G401 (cell line): ENCODE results near the gene TIMM22. TPM values are rescaled to one million over a fixed set of nuclear protein-coding genes. Genes with fewer than 3 reads are reported as not detected.
"Not testable (repeated sequence)": the region's sequence is repeated elsewhere in the genome, so short reads cannot be mapped to it uniquely, and the experiment has no call there.

Source experiments
- DNase-seq: peaks from one replicate; pipeline ENCODE4 v3.0.0-alpha.2; 2015; ENCODE audit warnings: low spot score
- in situ Hi-C: cut with HindIII; loops from 2 replicates; pipeline ENCODE4 v1.10.0; 2016; ENCODE audit warnings: low sequenced_read_pairs, mixed read lengths
- total RNA-seq: library from RNA; depleted of rRNA; stranded (reverse); fragments of >200 nt; shearing (Covaris generic); gene quantifications from 2 replicates; pipeline ENCODE4 v1.2.3, GENCODE V29; 2014

TIMM22 gene
- total RNA-seq, 1 experiment from 2014 or later, result 25.9 TPM

DNA sequence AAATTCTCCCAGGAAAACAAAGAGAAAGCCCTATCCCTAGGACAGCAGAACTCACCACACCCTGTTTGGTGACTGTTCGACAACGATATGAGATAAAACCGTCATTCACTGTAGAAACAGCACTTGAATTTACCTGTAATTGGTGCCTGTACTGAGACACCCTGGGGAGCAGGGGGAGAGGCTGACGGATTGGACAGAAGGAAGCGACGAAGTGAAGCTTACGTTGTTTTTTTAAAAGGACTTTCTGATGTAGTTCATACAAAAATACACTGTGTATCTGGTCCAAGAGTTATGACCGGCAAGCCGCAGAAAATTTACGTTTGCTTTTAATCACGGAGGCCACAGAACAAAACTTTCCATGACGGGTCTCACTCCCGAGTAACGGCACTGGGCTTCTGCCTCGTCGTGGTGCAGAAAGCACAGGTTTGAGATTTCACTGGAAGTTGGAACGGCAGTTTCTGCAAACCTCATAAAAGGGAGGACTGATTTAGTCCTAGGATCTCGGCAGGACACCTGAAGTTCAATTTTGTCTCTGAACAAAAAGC lies 27.0 kb upstream of the TIMM22 start:
- DNase-seq, result no peak
- in situ Hi-C loops, result no loop called here

DNA sequence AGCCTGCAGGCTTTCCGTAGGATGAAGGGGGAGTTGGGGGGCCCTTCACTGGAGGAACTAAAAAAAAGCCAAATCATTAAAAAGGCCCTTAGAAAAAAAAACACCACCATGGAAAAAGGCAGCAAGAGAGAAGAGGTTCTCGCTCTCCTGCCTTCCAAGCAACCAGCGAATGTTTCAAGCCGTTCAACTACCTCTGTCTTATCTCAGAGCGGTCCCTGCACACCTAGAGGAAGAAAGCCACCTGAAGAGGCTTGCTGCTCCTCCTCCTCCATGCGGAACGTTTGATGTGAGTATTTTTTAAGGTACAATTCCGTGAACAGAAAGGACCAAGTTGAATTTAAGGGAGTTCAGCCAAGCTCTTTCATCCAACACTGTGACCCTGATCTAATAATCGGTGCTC lies 26.6 kb upstream of the TIMM22 start:
- no peak for DNase-seq
- in situ Hi-C loops, result no loop called here

DNA sequence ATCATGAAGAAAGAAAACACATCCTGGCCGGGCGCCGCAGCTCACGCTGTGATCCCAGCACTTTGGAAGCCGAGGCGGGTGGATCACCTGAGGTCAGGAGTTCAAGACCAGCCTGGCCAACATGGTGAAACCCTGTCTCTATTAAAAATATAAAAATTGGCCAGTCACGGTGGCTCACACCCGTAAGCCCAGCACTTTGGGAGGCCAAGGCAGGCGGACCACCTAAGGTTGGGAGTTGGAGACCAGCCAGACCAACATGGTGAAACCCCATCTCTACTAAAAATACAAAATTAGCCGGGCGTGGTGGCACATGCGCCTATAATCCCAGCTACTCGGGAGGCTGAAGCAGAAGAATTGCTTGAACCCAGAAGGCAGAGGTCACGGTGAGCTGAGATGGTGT lies 25.1 kb upstream of the TIMM22 start:
- in situ Hi-C loops, DNase-seq: not testable (repeated sequence)

DNA sequence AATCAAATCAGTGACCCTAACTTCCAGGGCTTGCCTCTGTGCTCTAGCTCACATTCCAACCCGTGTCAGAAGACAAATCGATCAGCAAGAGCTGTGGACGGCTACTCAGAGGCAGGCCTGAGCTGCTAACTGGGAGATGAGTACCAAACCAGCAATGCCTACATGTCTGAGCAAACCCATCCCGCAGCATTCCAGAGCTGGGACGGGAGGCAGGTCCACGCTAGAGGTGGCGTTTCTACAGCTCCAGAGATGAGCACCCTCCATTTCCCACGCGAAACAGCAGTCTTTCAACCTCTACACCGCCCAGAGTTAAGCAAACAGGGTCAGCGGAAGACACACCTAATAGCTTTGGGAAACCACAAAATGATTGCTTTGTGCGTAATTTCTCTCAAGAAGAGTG lies 23.9 kb upstream of the TIMM22 start:
- in situ Hi-C loops, result no loop called here

DNA sequence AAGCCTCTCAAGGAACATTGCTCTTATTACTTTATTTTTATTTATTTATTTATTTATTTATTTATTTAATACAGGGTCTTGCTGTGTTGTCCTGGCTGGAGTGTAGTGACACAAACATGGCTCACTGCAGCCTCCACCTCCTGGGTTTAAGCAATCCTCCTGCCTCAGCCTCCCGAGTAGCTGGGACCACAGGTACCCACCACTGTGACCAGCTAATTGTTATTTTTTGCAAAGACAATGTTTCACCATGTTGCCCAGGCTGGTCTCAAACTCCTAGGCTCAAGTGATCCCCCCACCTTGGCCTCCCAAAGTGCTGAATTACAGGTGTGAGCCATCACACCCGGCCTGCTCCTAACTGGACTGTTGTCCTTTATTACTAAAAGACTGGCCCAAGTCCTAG lies 22.2 kb upstream of the TIMM22 start:
- DNase-seq, result not testable (repeated sequence)
- in situ Hi-C loops, result loop anchor here (25.0 kb wide), 1 partner anchor 212 kb away; the partner anchor contains the start of gene GEMIN4

More for the DNA sequence above, 23.9 kb upstream of the TIMM22 start:
- no peak for DNase-seq

DNA sequence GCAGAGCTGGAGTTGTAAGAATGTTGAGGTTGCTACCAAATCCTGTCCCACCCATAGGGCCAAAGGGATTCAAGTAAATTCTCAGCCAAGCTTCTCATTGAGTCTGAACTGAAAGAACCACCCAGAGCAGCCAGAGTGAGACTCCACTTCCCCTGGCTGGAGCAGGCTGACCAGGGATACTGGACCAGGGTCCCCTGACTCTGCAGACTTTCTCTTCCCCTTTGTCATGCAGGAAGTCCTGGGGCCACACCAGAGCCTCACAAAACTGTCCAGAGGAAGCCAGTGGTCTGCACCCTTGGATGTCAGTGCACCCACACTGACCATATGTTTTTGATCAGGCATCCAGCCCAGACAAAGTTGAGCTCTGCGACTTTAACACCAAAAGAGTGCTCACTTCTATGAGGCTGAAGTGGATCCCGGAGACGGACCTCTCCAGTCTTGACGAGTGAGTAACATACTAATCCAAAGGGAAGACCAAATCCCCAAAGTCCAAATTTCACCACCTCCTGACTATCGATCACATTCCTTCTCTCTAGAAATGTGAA lies 21.5 kb upstream of the TIMM22 start:
- in situ Hi-C loops, result loop anchor here (25.0 kb wide), 1 partner anchor 213 kb away; the partner anchor contains the start of gene GEMIN4
- DNase-seq, result no peak

DNA sequence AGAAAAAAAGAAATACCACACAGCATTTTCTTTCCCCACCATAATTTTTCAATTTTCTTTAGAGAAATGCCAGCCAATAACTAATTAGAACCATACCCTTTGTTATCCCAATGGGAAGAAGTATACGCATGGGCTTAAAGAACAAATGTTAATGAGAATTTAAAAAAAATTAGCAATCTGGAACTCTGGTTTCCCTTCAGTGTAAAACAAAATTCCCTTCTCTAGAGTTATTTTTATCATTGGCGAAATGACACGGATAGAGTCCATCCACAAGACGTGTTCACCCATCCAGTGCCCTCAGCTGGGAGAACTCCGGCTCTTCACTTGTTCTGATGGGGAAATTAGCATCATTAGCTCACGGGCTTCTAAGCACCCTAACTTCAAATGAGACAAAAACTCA lies 20.6 kb upstream of the TIMM22 start:
- in situ Hi-C loops, result loop anchor here (25.0 kb wide), 1 partner anchor 214 kb away; the partner anchor contains the start of gene GEMIN4

DNA sequence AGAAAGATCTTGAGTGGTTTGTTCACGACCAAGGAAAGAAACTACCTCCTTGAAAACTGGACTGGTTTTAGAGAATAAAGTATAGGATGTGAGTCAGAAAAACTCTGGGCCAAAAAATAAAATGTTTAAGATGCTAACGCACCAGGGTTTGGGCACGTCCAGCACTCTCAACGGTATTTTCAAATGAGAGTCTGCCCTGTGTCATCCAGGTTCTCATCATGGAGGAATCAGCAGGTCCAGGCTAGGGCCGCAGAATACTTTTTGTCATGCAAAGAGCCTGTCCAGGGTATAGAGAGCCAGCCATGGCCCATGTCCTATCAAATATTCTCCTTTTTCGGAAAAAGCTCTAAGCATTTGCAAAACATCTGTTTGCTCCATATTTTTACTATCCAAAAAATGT lies 19.8 kb upstream of the TIMM22 start:
- in situ Hi-C loops, result loop anchor here (25.0 kb wide), 1 partner anchor 215 kb away; the partner anchor contains the start of gene GEMIN4
- DNase-seq, result no peak

More for the DNA sequence above, 20.6 kb upstream of the TIMM22 start:
- no peak for DNase-seq

DNA sequence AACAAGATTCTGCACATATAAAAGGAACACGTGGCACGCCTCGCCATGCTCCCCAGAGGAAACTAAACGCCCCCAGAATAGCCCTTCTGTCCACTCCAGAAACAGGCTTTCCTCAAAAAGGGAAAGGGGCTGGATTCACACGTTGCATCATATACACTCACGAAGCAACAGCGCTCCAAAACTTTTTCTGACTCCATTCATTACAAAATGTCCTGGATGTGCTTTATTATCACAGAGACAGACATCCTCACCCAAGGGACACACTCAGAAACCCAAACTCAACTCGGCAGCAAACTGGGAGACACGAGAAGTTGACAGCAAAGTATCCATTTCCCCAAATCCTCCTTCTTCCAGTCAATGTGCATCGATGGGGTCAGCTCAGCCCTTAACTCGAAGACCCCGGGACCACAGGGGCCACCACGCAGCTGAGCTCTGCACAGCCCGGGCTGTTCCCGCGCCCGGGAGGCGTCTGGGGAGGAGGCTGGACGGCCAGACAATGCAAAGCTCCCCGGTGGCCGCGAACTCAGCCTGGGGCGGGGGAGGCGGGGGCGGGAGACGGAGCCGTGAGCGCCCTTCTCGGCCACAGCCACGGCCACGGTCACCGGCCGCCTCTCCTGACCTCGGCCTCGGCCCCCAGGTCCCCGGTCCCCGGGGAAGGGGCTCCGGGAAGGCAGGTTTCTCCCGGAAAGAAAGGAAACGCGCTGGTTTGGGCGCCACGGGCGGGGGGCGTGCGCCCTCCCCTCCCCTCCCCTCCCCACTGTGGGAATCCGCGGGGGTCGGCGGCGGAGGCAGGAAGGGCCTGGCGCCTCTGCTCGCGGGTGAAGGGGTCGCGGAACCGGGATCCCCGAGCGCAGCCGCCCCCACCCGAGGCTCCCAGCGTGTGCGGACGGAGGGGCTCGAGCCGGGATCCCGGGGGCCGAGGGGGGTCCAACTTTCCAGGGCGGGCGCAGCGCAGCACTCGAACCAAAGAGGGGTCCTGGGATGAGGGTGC lies 18.5 kb upstream of the TIMM22 start:
- in situ Hi-C loops, result loop anchor here (25.0 kb wide), 1 partner anchor 216 kb away; the partner anchor contains the start of gene GEMIN4
- DNase-seq, result no peak

DNA sequence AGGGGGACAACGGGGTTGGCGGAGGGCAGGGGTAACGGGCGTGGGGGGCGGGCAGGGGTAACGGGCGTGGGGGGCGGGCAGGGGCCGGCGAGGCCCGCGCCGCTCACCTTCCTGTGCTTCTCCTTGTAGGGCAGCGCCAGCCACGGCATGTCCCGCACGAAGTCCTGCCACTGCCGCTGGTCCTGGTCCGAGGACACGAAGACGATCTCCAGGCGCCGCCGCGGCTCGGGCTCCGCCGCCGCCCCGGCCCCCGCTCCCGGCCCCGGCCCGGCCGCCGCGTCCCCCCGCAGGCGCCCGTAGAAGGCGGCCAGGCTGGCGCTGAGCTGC lies 17.8 kb upstream of the TIMM22 start:
- DNase-seq, result no peak
- in situ Hi-C loops, result loop anchor here (25.0 kb wide), 1 partner anchor 217 kb away; the partner anchor contains the start of gene GEMIN4

DNA sequence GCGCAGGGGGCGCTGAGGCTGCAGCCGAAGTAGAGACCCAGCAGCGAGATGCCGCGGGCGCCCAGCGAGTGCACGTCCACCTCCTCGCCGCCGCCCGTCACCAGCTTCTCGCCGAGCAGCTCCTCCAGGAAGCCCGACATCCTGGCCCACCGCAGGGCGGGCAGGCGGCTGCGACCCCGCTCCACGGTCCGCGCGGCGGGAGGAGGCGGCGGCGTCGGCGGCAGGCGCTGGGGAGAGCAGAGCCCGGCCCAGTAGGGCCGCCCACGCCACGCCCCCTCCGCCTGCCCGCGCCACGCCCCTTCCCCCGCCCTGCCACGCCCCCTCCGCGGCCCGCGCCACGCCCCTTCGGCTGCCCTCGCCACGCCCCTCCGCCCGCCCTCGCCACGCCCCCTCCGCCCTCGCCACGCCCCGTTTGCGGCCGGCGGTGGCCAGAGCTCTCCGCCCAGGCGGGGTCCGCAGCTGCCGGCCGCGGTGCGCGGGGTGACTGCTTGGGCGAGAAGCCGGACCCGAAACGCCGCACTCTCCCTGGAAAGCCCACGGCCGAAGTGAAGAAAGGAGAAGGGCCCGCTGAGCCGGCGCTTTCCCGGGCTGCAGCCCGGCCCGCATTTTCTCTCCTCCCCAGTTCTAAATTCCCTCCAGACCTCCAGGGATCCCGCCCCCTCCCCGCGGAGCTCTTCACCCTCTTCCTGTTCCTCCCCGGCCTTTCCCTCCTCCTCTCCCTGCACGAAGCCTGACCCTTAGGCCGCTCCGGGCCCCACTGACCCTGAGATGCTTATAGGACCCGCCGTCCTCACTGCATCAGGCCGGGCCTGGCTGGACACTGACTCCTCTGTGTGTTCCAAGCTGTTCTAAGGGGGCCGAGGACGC lies 17.2 kb upstream of the TIMM22 start, which contains the start of gene NXN:
TSS of gene NXN (minus strand) at position 238 of the 867 bp plus-strand sequence.
- in situ Hi-C loops, result loop anchor here (25.0 kb wide), 1 partner anchor 217 kb away; the partner anchor contains the start of gene GEMIN4
- DNase-seq, result peak; percentile 84

DNA sequence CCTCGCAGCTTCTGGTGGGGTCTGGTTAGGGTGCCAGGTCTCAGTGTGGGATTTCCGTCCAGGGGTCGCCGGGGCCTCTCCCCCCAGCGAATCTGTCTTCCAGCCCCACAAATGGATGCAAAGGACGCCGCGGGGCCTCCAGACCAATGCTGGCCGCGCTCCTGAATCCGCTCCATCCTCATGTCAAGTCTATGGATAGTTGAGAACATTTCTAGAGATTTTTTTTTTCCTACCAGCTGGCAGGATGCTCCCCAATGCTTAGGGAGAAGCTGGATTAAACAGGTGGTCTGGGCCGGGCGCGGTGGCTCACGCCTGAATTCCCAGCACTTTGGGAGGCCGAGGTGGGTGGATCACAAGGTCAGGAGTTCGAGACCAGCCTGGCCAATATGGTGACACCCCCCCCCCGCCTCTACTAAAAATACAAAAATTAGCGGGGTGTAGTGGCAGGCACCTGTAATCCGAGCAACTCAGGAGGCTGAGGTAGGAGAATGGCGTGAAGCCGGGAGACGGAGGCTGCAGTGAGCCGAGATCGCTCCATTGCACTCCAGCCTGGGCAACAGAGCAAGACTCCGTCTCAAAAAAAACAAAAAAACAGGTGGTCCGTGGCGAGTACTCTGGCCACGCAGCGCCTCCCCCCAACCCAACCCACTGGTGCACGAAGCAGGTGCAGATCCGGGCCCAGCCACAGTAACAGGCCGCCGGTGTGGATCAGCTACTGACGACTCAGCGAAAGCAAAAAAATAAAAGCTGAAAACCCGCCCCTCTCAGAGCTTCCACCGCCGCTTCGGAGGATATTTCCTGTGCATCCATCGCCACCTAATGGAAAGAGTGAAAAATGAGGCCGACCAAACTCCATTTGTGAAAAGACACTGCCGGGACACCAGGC lies 16.3 kb upstream of the TIMM22 start:
- in situ Hi-C loops, result loop anchor here (25.0 kb wide), 1 partner anchor 218 kb away; the partner anchor contains the start of gene GEMIN4
- peak; percentile 93 for DNase-seq

DNA sequence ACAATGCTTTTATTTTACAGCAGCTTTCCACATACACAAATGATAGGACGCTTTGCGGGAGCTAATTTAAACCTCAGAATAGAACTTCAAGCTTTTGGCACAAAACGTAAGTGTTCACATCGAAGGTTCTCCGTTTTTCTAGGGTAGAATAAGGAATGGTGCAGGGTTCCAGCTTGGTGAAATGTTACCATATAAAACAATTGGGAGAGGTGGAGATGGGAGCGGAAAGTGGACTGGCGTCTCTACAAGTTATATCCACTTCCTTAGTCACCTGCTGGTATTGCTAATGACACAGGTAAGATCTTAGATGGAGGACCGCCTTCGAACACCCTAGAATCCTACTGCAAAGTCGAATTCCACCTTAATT lies 15.7 kb upstream of the TIMM22 start:
- no peak for DNase-seq
- in situ Hi-C loops, result loop anchor here (25.0 kb wide), 1 partner anchor 219 kb away; the partner anchor contains the start of gene GEMIN4

DNA sequence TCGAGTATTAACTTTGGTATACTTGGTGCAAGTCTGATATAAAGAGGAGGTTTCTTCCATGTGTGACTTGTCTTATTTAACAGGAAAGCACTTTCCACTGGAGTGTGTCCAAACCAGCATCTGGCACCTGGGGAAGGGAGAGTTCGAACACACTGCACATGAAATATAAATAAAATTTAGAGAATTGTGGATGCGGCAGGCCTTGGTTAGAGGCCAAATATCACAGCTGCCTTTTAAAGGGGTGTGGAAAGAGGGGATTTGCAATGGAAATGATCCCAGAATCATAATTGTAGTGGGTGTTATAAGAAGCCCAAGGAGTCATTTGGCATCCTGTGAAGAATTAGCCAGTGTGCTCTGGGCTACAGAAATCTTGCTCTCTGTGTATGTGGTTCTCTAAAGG lies 13.0 kb upstream of the TIMM22 start:
- in situ Hi-C loops, result loop anchor here (25.0 kb wide), 1 partner anchor 222 kb away; the partner anchor contains the start of gene GEMIN4
- DNase-seq, result no peak

DNA sequence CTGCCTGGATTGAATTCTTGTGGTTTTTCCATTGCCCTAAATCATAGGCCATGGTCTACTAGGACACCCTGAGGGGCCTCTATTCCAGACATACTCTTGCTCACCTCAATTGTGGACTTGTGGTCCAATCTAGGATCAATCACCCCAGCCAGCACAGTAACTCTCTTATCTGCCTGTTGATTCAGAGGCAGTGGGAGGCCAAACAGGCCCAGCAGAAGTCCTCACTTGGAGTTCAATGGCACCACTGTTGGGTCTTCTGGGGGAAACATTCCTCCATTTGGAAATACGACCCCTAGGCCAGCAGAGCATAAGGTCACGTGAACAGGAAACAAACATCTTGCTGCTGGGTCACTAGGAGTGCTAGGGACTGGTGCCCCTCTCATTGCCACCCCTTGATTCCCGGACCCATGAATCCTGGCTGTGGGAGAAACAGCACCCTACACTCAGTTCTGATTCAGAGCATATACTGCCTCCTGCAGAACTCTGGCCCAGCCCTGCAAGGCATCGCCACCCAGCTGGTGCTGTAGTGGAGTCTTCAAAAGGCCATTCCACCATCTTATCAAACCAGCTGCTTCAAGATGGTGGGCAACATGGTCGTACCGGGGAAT lies 10.5 kb upstream of the TIMM22 start:
- in situ Hi-C loops, result loop anchor here (25.0 kb wide), 1 partner anchor 224 kb away; the partner anchor contains the start of gene GEMIN4
- DNase-seq, result no peak

DNA sequence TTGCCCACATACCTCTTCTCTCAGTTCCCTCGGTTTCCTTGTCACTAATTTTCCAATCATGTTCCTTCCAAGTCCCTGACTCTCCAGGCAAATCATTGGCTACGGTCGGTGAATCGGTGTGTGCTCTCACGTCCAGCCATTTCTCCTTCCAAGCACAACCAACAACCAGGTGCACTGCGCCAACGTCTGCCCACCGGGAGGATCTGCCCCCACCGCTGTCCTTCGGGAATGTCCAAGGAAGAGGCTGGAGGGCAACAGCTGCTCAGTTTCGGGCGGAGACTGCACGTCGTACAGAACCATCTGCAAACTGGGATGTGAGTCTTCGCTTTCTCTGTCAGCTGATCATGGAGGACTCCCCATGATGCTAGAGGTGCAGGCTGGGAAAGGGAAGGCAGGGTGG lies 9.0 kb upstream of the TIMM22 start:
- in situ Hi-C loops, result loop anchor here (25.0 kb wide), 1 partner anchor 226 kb away; the partner anchor contains the start of gene GEMIN4
- DNase-seq, result no peak

DNA sequence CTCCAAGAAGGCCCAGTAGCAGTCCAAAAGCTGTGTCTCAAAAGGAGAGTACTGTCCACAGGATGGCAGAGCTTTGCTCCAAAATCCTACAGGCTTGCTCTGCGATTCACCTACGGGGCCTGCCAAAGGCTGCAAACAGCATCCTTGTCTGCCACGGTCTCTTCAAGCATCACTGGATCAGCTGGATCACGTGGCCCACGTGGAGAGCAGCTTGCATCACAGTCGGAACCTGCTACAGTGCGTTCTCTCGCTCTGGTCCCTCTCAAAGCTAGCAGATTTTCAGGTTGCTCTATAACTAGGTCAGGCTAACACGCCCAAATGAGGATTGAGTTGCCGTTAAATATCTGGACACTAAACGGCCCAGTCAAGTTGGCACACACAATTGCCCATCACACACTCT lies 8.4 kb upstream of the TIMM22 start:
- in situ Hi-C loops, result loop anchor here (25.0 kb wide), 1 partner anchor 226 kb away; the partner anchor contains the start of gene GEMIN4
- DNase-seq, result peak; percentile 97
